ENCODE data around the gene PCK2.

DNA sequence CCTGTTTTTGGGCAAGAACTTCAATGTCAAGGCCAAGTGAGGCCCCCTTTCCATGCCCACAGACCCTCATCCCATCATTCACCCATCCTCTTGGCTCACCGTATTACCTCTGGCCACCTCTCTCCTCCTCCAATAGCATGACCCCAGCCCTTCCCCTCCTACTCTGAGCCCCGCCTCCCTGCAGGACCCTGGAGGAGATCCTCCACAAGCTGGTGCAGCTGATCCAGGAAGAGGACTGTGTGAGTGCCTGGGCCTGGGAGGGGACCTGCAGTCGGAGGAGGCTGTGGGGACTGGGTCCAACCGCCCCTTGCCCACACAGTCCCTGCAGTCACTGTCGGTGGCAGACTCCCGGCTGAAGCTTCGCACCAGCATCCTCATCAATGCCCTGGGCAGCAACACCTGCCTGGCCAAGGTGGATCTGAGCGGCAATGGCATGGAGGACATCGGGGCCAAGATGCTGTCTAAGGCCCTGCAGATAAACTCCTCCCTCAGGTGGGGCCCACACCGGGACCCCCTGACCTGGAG, 35.1 kb upstream of the PCK2 start:
- TF ChIP-seq, protein P1, sequence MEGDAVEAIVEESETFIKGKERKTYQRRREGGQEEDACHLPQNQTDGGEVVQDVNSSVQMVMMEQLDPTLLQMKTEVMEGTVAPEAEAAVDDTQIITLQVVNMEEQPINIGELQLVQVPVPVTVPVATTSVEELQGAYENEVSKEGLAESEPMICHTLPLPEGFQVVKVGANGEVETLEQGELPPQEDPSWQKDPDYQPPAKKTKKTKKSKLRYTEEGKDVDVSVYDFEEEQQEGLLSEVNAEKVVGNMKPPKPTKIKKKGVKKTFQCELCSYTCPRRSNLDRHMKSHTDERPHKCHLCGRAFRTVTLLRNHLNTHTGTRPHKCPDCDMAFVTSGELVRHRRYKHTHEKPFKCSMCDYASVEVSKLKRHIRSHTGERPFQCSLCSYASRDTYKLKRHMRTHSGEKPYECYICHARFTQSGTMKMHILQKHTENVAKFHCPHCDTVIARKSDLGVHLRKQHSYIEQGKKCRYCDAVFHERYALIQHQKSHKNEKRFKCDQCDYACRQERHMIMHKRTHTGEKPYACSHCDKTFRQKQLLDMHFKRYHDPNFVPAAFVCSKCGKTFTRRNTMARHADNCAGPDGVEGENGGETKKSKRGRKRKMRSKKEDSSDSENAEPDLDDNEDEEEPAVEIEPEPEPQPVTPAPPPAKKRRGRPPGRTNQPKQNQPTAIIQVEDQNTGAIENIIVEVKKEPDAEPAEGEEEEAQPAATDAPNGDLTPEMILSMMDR (IDR thresholded peaks at IDR 0.05): no peak
- TF ChIP-seq POLR2A (IDR thresholded peaks at IDR 0.05): no peak

Measured in lower leg skin (tissue), 3 donors.